ENCODE results near the gene AP2B1. TPM values are rescaled to one million over a fixed set of nuclear protein-coding genes. Genes with fewer than 3 reads are reported as not detected.

Gene AP2B1
- total RNA-seq, 1 donor from 2014 or later, result 156 TPM

- H3K27ac Mint-ChIP-seq, result no peak overlapping the region
- DNase-seq (ENCODE audit: low spot score), result no peak
- H3K4me1 Mint-ChIP-seq (ENCODE audit: low read depth), result peaks cover under 1% of the 10 kb centered on the region
- no peaks in the 10 kb centered on the region for H3K36me3 Mint-ChIP-seq (ENCODE audit: low read depth)
- intact Hi-C loops (cut with micrococcal nuclease), result no loop called here
- peaks cover 30% of the 10 kb centered on the region for H3K27me3 Mint-ChIP-seq (ENCODE audit: insufficient read depth)
- H3K4me3 Mint-ChIP-seq, result no peak overlapping the region
- H3K9me3 Mint-ChIP-seq, result no peaks in the 10 kb centered on the region
Observed at GRCh38 chr17:35769895-35770486, 182.9 kb downstream of the AP2B1 start.

- DNase-seq (ENCODE audit: low spot score), result no peak
- Mint-ChIP-seq H3K27me3 (ENCODE audit: insufficient read depth) (peaks cover 20% of the 10 kb centered on the region), H3K27ac (no peak overlapping the region), H3K4me1 (ENCODE audit: low read depth) (no peaks in the 10 kb centered on the region), H3K4me3 (no peak overlapping the region), H3K36me3 (ENCODE audit: low read depth) (no peaks in the 10 kb centered on the region), H3K9me3 (no peaks in the 10 kb centered on the region)
- intact Hi-C loops (cut with micrococcal nuclease), result no loop called here
Observed at GRCh38 chr17:35773129-35773528, 186.0 kb downstream of the AP2B1 start.

GRCh38 chr17:35773679-35774425 is 186.7 kb downstream of the AP2B1 start:
- intact Hi-C loops (cut with micrococcal nuclease), result no loop called here
- DNase-seq (ENCODE audit: low spot score), result no peak
- Mint-ChIP-seq H3K4me1 (ENCODE audit: low read depth) (no peaks in the 10 kb centered on the region), H3K27me3 (ENCODE audit: insufficient read depth) (peaks cover 20% of the 10 kb centered on the region), H3K36me3 (ENCODE audit: low read depth) (no peaks in the 10 kb centered on the region), H3K4me3 (no peak overlapping the region), H3K9me3 (no peaks in the 10 kb centered on the region), H3K27ac (no peak overlapping the region)

- no peaks in the 10 kb centered on the region for H3K4me1 Mint-ChIP-seq (ENCODE audit: low read depth)
- no peak overlapping the region for H3K4me3 Mint-ChIP-seq
- intact Hi-C loops (cut with micrococcal nuclease), result no loop called here
- H3K27ac Mint-ChIP-seq, result no peak overlapping the region
- no peak for DNase-seq (ENCODE audit: low spot score)
- no peaks in the 10 kb centered on the region for H3K36me3 Mint-ChIP-seq (ENCODE audit: low read depth)
- no peaks in the 10 kb centered on the region for H3K9me3 Mint-ChIP-seq
- peaks cover 20% of the 10 kb centered on the region for H3K27me3 Mint-ChIP-seq (ENCODE audit: insufficient read depth)
Observed at GRCh38 chr17:35774499-35774898, 187.4 kb downstream of the AP2B1 start.

GRCh38 chr17:35775039-35775438 is 187.9 kb downstream of the AP2B1 start:
- Mint-ChIP-seq H3K36me3 (ENCODE audit: low read depth) (no peaks in the 10 kb centered on the region), H3K27me3 (ENCODE audit: insufficient read depth) (peaks cover 20% of the 10 kb centered on the region)

GRCh38 chr17:35775583-35775982 is 188.5 kb downstream of the AP2B1 start:
- intact Hi-C loops (cut with micrococcal nuclease), result no loop called here
- no peak for DNase-seq (ENCODE audit: low spot score)
- Mint-ChIP-seq H3K27ac (no peak overlapping the region), H3K4me3 (no peak overlapping the region), H3K36me3 (ENCODE audit: low read depth) (no peaks in the 10 kb centered on the region), H3K4me1 (ENCODE audit: low read depth) (no peaks in the 10 kb centered on the region), H3K27me3 (ENCODE audit: insufficient read depth) (peaks cover 18% of the 10 kb centered on the region), H3K9me3 (no peaks in the 10 kb centered on the region)

More at GRCh38 chr17:35775039-35775438, 187.9 kb downstream of the AP2B1 start:
- Mint-ChIP-seq H3K4me3 (no peak overlapping the region), H3K9me3 (no peaks in the 10 kb centered on the region), H3K4me1 (ENCODE audit: low read depth) (no peaks in the 10 kb centered on the region), H3K27ac (no peak overlapping the region)
- no peak for DNase-seq (ENCODE audit: low spot score)
- intact Hi-C loops (cut with micrococcal nuclease), result no loop called here

Other genes starting within 250 kb of the AP2B1 start
- 70.8 and 76.0 TPM in 2 replicates for gene SLFN11, start 213.7 kb upstream of the AP2B1 start, total RNA-seq
- 6.6 and 8.4 TPM in 2 replicates for gene SLFN12, start 154.8 kb upstream of the AP2B1 start, total RNA-seq
- gene SLFN13, start 138.6 kb upstream of the AP2B1 start, total RNA-seq, result 32.2 and 32.7 TPM in 2 replicates
- gene SLFN12L, start 49.6 kb upstream of the AP2B1 start, total RNA-seq, result 45.2 and 49.3 TPM in 2 replicates
- 0.05 and 0.10 TPM in 2 replicates for gene SLFN14, start 26.5 kb upstream of the AP2B1 start, total RNA-seq
- gene PEX12, start 8.8 kb upstream of the AP2B1 start, total RNA-seq, result 5.0 and 5.9 TPM in 2 replicates
- 1.0 and 1.3 TPM in 2 replicates for gene RASL10B, start 144.3 kb downstream of the AP2B1 start, total RNA-seq
- gene GAS2L2, start 165.9 kb downstream of the AP2B1 start, total RNA-seq, result 0.08 TPM in 1 of 2 replicates, not detected in the other
- not detected in 2 replicates for gene C17orf50, start 173.6 kb downstream of the AP2B1 start, total RNA-seq
- gene MMP28, start 208.3 kb downstream of the AP2B1 start, total RNA-seq, result not detected in 2 replicates
- gene TAF15, start 222.2 kb downstream of the AP2B1 start, total RNA-seq, result 311 and 322 TPM in 2 replicates

Measured in activated T-helper 1 cell treated with anti-CD3 and anti-CD28 coated beads, Interleukin-12 subunit alpha, Interleukin-12 subunit beta, Interleukin-2, Interleukin-4 antibody, amounts not matched to agents 30 ng/mL and 10 ng/mL and 1 ng/mL, durations not matched to agents 14 hours and 24 hours and 36 hours (primary cell).